Measurements from ENCODE around the gene TADA1.

TADA1 gene, protein sequence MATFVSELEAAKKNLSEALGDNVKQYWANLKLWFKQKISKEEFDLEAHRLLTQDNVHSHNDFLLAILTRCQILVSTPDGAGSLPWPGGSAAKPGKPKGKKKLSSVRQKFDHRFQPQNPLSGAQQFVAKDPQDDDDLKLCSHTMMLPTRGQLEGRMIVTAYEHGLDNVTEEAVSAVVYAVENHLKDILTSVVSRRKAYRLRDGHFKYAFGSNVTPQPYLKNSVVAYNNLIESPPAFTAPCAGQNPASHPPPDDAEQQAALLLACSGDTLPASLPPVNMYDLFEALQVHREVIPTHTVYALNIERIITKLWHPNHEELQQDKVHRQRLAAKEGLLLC

DNA sequence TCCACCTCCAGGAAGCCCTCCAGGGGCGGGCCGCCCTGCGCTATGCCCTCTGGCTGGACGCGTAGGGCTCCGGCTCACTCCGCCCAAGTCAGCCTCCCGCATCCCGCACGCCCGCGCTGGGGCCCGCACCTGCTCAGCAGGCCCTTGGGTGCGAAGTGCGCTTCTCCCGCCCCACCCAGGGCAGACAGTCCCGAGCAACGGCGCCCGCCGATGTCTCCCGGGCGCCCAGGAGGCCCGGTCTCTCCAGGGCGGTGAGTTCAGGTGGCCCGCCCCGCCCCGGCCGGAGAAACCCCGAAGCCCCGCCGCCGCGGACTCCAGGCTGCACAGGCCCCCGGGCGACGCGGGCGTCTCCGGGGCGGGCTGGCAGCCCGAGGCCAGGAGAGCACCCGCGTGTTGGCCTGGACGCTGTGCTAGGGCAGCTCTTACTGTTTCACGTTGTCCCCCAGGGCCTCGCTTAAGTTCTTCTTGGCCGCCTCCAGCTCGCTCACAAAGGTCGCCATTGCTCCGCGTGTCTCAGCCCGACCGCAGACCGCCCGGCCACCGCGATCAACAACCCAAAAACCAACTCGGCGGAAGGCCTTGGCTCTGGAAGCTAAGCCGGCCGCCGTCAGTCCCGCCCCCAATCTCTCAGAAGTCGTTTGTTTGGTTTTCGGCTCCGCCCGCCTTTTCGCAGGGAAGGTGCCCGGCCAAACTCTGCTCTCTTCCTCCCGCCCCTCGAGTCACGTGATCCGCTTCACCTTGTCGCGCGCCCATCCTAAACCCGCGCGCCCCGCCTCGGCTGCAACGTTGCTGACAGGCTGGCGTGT lies at the start of gene TADA1:
Gene TADA1, minus strand, starts transcription at position 531 of the 806 bp plus-strand sequence. Its CDS starts 31 bp downstream, at position 500.
- DNase-seq: peak; percentile 99 to 100

DNA sequence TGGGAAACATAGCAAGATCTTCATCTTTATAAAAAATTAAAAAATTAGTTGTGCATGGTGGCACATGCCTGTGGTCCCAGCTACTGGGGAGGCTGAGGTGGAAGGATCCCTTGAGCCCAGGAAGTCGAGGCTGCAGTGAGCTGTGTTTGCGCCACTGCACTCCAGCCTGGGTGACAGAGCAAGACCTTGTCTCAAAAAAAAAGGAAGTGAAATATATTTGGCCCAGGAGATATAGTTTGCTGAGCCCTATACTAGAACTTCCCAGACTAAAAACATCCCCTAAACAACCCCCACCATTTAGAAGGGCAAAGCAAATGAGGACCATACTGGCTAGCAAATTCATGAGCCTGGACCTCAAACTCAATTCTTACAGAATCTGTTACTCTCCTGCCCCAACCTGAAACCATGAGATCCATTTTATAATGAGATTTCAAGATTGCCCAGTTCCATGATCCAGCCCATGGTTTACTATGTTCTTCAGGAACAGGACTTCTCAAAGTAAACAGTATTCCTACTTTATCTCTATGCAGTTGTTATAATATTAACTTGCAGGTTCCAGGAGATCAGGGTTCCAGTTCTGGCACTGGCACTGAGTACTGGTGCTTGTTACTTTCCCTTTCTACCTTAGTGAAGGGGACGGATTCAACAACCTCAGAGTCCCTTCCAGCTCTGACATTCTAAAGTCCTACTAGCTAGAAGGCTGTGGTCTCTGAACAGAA lies 48.9 kb upstream of the TADA1 start:
- DNase-seq: no peak

DNA sequence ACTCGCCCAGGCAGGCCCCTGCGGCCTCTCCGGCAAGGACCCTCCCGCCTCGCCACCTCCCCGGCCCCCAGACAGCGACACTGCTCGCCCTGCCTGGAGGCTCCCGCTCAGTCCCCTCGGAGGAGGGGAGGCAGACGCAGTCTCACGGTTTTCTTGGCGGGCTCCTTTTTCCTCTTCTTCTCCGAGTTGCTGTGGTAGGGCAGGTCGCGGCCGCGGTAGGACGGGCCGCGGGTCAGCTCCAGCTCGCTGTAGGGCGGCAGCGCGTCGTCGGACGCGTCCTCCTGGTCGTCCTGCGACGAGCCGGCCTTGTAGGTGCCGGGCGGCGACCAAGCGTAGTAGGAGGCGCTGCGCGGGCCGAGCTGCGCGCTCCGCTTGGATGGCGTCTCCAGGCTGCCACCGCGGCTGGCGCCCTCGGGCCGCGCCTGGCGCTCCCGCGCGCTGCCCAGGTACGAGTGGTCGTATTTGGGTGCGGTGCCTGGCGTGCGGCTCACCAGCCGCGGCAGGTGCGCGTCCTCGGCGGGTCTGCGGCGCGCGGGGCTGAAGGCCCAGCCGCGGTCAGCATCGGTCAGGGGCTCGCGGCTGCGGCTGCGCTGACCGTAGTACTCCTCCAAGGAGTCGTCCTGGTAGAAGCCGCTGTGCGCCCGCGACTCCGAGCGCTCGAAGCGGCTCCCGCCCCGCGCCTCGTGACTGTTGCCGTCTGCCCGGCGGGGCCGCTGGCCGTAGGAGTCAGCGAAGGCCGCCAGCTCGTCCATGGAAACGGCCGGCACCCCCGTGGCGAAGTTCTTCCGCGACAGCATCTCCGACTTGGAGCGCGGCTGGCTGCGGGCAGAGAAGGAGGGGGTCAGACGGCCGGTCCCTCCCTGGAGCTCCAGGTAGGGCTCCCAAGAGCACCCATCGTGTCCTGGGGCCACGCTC lies 44.8 kb upstream of the TADA1 start:
- DNase-seq: no peak

DNA sequence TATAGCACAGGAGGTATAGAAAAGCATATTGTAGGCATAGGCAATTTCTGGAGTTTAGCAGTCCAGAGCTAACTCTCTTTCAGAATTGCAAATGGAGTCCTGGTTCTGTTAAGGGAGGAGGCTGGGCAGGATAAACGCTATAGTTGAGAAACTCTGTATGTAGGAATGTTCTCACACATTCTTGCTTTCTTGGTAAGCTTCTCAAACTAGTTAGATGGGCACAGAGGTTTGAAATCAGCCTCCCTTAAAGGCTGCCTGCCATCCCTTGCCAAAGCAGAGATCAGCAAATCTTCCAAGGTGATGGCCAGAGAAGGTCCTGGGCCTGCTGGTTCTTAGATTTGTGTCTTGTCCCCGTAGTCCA lies 42.9 kb upstream of the TADA1 start:
- DNase-seq: no peak

DNA sequence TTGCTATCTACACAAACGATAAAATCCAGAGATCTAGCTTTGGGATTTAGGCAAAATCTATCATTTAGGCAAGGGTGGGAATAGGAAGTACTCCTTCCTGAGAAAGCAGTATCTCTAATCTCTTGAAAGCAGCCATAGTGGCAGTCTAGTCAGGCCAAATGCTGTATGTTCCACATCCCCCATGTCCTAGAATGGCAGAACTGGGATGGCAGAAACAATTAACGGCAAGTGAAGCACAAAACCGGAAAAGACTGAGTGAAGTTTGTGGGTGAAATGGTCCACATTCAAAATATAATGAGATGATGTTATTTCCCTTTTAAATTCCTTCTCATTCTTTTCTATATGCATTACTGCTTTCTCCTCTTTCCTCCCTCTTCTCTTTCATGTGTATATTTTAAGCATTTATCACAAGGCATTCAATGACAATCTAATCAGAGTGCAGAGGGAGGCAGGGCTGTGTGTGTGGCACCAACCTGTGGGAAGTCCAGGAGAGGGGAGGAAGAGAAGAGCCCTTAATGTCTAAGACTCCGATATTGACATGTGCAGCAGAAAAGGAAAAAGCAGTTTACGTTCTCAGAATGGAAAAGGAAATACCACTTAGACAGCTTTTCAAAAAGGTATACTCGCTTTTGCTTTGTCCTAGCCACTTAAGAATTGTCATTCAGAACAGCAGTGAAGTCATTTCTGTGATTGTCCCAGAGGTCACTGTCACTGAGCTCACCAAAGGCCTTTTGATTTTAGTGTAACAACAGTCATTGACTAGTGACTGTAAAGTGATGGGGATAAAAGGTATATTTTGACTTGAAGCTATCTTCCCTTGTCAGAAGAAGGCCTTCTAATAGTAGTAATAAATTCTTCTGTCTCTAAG lies 42.3 kb upstream of the TADA1 start:
- no peak for DNase-seq

DNA sequence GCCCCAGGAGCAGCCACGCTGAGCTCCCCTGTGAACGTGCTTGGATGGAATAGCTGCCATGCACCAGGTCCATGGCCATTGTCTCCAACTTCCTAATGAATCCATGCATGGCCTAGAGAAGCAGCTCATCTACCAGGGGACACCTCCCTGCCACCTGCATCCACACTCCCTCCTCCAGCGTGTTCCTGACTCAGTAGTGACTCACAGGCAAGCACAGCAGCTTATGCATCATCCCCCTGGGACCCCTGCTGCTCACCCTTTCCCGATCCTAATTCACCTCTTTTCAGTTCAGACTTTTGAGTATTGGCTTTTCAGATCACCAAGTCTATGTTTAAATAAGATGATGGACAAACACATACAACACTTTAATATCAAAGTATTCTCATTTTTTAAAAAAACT lies 39.9 kb upstream of the TADA1 start:
- DNase-seq: no peak

DNA sequence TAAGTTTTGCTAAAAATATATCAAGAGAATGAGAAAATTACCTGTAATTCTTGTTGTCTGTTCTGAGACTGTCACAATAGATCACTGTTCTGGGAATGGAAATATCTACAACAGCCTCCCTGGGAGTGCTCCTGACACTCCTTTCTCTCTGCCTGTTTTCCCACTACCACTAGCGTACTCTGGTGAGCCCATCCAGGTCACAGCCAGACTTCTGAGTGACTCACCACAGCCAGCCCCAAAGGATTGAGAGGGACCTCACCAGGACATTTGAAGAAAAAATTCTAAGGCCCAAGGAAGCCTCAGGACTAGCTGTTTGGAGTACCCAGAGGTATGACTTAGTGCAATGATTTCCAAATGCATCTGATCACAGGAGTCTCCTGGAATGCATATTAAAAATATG lies 39.0 kb upstream of the TADA1 start:
- no peak for DNase-seq

DNA sequence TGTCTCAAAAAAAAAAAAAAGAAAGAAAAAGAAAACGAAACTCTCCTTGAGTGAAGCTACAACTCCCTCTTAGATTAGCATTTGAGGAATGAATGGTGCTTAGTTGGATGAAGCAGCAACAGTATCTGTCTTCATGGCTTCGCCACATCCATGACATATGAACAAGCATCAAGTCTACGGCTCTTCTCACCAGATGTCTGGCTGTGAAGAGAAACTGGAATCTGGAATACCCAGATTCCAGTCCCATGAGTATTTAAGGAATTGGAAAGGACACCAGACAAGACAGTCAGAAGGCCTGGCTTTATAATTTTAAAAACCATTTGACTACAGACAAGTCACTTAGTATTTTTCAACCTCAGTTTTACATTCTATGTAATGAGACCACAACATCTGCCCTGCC lies 38.0 kb upstream of the TADA1 start:
- no peak for DNase-seq

DNA sequence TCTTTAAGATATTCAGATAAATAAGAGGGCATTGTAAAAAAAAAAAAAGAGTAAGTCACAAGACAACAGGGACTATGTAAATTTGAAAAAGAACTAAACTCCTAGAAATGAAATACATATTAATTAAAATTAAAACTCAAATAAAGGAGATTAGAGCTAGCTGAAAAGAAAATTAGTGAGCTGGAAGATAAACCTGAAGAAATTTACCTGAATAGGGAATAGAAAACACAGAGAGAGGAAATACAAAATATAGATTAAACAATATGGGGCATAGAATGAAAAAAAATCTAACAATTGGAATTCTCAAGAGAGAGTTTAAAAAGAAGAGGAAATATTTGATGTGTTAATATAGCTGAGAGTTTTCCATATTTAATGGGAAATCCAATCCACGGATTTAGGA lies 35.6 kb upstream of the TADA1 start:
- no peak for DNase-seq

DNA sequence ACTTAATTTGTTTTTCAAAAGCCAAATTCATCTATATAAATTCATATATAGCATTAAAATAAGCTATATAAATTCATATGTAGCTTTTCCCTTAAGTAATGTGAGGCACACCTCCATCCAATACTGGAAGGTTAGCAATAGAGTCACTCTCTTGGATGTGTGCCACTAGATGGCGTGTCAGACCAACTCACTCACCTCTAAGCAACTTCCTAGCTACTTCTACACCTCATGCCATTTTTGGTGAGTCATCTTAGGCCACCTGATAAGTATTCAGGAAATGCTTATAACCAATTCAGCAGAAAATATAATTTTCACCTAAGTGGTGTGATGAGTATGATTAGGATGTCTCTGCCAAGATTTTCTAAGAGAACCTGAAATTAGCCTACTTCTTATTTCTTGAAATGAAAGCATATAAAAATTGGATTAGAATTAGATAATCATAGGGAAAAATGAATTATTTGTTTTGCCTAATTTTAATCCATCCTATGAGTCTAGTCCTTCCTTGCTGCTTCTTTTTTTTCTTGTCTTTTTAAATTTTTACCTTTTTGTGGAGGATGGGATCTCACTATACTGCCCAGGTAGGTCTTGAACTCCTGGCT lies 34.4 kb upstream of the TADA1 start:
- peak; percentile 84 for DNase-seq

DNA sequence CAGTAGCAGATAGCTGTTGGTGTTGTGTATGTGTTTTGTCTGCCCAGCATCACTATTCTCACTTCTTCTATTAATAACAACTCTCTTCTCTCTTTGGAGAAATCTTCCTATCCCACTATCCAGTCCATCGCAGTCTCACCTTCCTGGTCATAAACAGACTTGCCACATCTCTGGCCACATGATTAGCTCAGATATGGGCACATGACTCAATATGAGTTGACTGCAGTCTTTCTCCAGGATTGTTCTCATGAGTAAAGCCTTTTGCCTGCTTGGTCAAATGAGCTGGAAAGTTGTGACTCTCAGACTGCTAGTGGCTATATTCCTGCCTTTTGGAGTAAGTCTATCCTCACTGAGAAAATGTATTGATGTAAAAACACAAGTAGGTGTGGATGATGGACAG lies 32.9 kb upstream of the TADA1 start:
- DNase-seq: no peak

DNA sequence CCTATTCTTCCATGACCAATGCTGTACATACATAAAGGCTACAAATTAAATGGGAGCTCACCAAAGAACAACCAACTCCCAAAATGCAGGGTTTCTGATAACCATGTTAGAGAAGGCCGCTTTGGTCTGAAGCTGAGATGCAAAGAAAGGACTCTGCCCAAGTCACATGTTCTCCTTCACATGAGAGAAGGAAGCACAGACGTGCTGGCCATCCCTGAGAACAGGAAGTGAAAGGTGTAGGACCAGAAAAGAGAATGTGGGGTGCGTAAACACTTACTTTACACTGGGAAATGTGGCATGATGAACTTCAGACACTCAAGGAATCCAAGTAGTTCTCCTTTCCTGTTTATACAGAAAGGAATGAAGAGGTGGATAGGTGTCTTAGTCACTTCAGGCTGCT lies 31.7 kb upstream of the TADA1 start:
- no peak for DNase-seq

DNA sequence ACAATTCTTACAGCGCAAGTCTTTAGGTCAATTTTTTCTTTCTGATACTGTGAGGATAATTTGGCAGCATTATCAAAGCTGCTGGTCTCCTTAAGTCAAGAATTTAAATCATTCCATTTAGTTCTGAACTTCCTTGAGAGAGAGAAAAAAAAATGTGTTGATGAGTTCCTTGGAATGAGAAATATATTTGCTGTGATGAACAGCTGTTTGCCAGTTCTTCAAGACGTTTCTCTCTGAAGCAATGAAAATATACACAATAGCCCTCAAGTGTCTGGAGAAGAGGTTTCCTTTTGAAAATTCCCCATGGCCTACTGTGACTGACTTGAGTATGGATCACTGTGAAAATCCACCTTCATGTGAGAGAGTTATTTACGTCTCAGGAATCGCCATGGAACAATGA lies 31.0 kb upstream of the TADA1 start:
- DNase-seq: no peak

DNA sequence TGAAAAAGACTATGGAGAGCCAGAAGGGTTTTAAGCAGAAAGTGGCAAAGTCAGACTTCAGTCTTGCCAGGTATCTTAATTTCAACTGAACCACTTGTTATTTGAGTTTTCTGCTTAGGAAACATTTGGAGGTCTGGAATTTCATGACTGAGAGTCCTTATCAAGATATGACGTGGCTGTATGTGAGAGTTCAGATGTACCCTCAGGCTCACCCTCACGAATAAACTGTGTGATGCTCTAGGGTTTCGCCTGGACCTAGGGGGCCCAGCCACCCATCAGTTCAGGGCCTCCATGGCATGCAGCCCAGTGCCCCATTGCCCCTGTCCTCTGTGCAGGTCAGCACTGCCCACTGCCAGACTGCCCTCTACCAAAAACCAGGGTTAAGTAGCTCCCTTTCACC lies 30.6 kb upstream of the TADA1 start:
- no peak for DNase-seq

DNA sequence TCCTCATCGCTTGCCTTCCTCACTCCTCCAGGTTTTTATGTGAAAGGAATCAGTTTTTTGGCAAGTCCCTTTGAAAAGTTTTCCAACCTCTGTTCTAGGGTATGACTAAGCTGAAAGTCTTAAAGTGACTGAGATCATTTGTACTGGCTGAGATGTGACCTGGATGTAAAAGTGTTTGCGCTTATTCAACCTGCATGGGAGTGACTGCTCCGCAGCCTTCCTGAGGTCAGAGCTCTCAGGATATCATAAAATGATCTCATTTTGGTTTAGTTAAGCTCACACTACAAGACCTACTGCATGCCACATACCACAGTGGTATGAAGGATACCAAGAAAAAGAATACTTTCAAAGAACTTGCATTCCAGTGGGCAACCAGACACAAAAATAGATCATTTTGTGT lies 29.8 kb upstream of the TADA1 start:
- DNase-seq: no peak

DNA sequence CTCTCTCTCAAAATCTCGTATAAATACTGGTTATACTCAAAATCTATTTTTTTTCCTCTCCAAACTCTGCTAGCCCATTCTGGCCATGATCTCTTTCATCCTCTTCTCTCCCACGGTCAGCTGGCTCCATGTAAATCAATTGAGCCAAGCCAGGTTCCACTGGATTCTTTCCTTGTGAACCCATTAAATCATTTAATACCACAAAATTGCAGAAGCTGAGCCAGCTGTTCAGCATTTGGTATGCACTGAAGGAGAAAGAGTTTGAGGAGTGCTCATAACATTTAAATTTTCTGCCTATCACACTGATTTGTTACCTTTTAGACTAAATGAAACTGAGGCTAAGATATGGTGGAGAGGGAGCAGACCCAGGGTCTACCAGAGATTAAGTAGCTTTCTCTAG lies 29.1 kb upstream of the TADA1 start:
- no peak for DNase-seq

DNA sequence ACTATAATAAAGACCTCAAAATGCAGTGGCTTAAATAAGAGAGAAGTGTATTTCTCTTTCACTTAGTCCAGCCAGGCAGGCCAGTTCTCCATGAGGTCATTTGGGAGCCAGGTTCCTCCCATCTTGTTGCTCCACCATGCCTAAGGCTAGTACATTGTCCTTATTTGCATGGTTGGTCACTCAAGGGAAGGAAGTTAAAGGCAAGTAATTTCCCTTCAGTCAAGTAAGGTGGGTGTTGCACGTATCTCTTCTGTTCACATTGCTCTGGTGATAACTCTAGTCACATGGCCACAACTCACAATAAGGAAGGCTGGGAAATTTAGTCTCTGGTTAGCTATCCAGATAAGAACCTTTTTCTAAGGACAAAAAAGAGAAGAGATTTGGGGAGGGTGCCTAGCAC lies 27.2 kb upstream of the TADA1 start:
- DNase-seq: no peak

DNA sequence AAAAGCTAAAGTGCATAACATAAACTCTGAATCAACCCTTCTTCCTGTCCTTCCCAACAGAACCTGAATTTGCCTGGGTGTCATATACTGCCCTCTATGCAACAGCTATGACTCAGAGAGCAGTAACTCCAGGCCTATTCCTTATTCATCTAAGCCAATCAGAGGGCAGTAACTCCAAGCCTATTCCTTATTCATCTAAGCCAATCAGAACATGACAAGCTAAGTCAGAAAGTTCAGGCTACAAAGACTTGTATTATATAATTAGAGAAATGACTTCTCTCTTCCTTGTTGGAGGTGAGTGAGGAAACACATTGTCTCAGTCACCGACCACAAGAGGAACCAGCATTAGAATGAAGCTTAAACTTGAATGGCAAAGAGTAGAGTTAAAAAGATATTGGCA lies 26.2 kb upstream of the TADA1 start:
- no peak for DNase-seq

DNA sequence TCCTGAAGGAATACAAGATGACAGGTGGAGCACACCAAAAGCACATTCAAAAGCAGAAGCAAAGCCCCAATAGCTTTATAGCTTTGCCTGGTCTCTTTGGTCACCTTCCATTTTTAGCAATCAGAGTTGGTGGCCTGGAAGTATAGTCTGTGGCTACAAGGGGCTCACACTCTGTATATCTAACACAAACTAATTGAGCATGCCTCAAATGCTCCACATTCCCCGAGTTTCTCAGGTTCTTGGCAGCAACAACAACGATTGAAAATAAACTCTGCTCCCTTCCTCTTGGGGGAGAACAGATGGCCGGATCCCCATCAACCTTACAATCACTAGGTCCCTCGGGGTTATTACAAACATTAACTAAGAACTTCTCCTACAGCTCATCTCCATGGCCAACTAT lies 24.9 kb upstream of the TADA1 start:
- no peak for DNase-seq

DNA sequence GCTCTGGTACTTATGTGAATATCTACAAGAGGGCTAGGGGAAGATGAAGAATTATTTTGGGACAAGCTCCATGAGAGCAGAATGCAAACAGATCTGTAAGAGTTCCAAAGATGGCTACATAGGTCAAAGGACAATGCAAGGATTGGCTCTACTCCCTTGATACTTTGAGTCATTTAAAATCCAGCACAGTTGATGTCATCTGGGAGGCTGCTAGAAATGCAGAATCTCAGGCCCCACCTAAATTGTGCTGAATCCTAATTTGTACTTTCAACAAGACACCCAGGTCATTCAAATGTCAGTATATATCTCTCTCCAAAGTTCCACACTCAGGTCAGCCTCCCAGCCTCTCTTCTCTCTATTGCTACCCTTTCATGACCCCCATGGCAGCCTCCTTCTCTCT lies 23.7 kb upstream of the TADA1 start:
- DNase-seq: no peak

DNA sequence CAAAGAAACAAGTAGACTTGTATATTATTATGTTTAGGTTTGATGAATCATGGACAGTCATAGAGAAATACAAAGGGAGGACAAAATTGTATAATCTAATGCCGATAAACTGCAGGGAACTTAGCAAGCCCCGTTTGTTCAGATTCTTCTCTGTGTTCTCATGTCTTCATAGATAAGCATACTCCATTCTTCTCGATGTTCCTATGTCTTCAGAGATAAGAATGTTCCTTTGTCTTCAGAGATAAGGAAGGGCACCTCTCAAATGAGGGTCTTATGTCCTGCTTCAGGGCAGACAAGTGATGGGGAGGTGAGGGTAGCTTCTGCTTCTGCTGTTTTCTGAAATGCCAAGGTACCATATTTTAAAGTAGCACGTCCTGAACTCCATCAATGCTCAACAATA lies 19.7 kb upstream of the TADA1 start:
- DNase-seq: no peak
